H1 (cell line): Measurements from ENCODE around the gene GMCL1. TPM values are rescaled to one million over a fixed set of nuclear protein-coding genes. Genes with fewer than 3 reads are reported as not detected.

ENCODE experiments used
- CTCF ChIA-PET: fragments of 300-600 bp; sonication (Branson Sonifier 250); formaldehyde crosslinking; loops from one replicate; lab custom pipeline; 2021; ENCODE audit not compliant: partially characterized antibody; lab: Charles Lee
- POLR2A ChIA-PET: fragments of 300-600 bp; sonication (Branson Sonifier 250); formaldehyde crosslinking; loops from one replicate; lab custom pipeline; 2021; ENCODE audit warnings: inconsistent platforms; ENCODE audit not compliant: partially characterized antibody; lab: Charles Lee
- DNase-seq, 2 experiments: peaks; one replicate each; pipeline versions ENCODE4 v3.0.0 to v3.0.0-alpha.2; 2010 to 2022; ENCODE audit warnings: low spot score in 2 of 2, low read depth in 1 of 2, mixed read lengths in 1 of 2
- FAIRE-seq: peaks from 2 replicates; lab custom pipeline; 2011; peaks lifted over from hg19 to GRCh38; lab: Jason Lieb, UNC
- H2AFZ ChIP-seq: 2 replicates; pipeline ENCODE4 v1.8.1; 2012; ENCODE audit warnings: low read length, inconsistent platforms
- H2AK5ac ChIP-seq: 2 replicates; pipeline ENCODE4 v1.6.1; 2013; ENCODE audit warnings: low read depth, low read length
- H2BK120ac ChIP-seq: replicated peaks from 2 replicates; pipeline ENCODE3; 2013; ENCODE audit warnings: low read depth, low read length, inconsistent platforms
- H2BK12ac ChIP-seq: 2 replicates; pipeline ENCODE4 v1.6.1; 2013; ENCODE audit warnings: low read depth, low read length
- H2BK15ac ChIP-seq: 2 replicates; pipeline ENCODE4 v1.6.1; 2013; ENCODE audit warnings: low read length
- H2BK20ac ChIP-seq: 2 replicates; pipeline ENCODE4 v1.6.1; 2013; ENCODE audit warnings: low read length
- H2BK5ac ChIP-seq: 2 replicates; pipeline ENCODE4 v1.6.1; 2013; ENCODE audit warnings: low read depth, low read length
- H3K14ac ChIP-seq: 2 replicates; pipeline ENCODE4 v1.6.1; 2013; ENCODE audit warnings: inconsistent platforms; ENCODE audit not compliant: insufficient read length
- H3K18ac ChIP-seq: 2 replicates; pipeline ENCODE4 v1.6.1; 2013; ENCODE audit warnings: low read length; ENCODE audit errors: extremely low read depth
- H3K23ac ChIP-seq: 2 replicates; pipeline ENCODE4 v1.6.1; 2013; ENCODE audit warnings: inconsistent platforms; ENCODE audit not compliant: insufficient read length
- H3K23me2 ChIP-seq: 2 replicates; pipeline ENCODE4 v1.6.1; 2013; ENCODE audit warnings: low read depth, low read length
- H3K27ac ChIP-seq: 2 replicates; pipeline ENCODE4 v1.6.1; 2011; ENCODE audit warnings: low read depth, low read length, inconsistent platforms
- H3K27me3 ChIP-seq, 4 experiments: replicated peaks in 1 of 4; 1 replicate in 1 of 4; 2 replicates in 3 of 4; pipeline versions ENCODE4 v1.6.1 to v1.8.1; 2011 to 2013; ENCODE audit warnings: low read length in 3 of 4, mild to moderate bottlenecking in 3 of 4, inconsistent platforms in 2 of 4, mixed read lengths in 2 of 4, moderate library complexity in 1 of 4; ENCODE audit not compliant: control insufficient read depth in 3 of 4, insufficient read depth in 3 of 4; ENCODE audit errors: extremely low read depth in 1 of 4
- H3K36me3 ChIP-seq, 4 experiments: 2 replicates each; pipeline versions ENCODE4 v1.6.1 to v1.8.1; 2011 to 2013; ENCODE audit warnings: mild to moderate bottlenecking in 4 of 4, low read length in 3 of 4, moderate library complexity in 2 of 4, control low read depth in 1 of 4, inconsistent platforms in 1 of 4; ENCODE audit not compliant: insufficient read depth in 4 of 4, control insufficient read depth in 2 of 4
- H3K4ac ChIP-seq: replicated peaks from 2 replicates; pipeline ENCODE3; 2013; ENCODE audit warnings: low read length, low read depth, mixed read lengths, inconsistent platforms; ENCODE audit not compliant: insufficient read length
- H3K4me1 ChIP-seq, 4 experiments: replicated peaks in 1 of 4; 1 replicate in 1 of 4; 2 replicates in 3 of 4; pipeline versions ENCODE4 v1.6.1 to v1.8.1; 2011 to 2013; ENCODE audit warnings: low read length in 3 of 4, inconsistent platforms in 2 of 4, mixed read lengths in 1 of 4; ENCODE audit not compliant: insufficient read depth in 4 of 4, control insufficient read depth in 3 of 4
- H3K4me2 ChIP-seq, 2 experiments: 2 replicates each; pipeline versions ENCODE4 v1.6.1 to v1.8.1; 2011 to 2013; ENCODE audit warnings: low read depth in 2 of 2, low read length in 2 of 2, control low read depth in 1 of 2, inconsistent platforms in 1 of 2, mild to moderate bottlenecking in 1 of 2; ENCODE audit not compliant: insufficient read depth in 1 of 2
- H3K4me3 ChIP-seq, 4 experiments: fragments of 200-600, 300-600 bp in 1 of 4; sonication (generic), shearing (Covaris generic), sonication (Bioruptor Twin) in 1 of 4; 2 replicates each; pipeline versions ENCODE4 v1.5.1 to v1.8.1; 2011 to 2016; ENCODE audit warnings: low read length in 4 of 4, low read depth in 3 of 4, control low read depth in 2 of 4, inconsistent platforms in 2 of 4, mild to moderate bottlenecking in 2 of 4, mixed read lengths in 1 of 4, moderate library complexity in 1 of 4; ENCODE audit not compliant: insufficient read depth in 2 of 4; ENCODE audit errors: extremely low read depth in 1 of 4
- H3K56ac ChIP-seq: replicated peaks from 2 replicates; pipeline ENCODE3; 2013; ENCODE audit warnings: low read depth, mild to moderate bottlenecking, mixed read lengths, low read length, inconsistent platforms; ENCODE audit not compliant: insufficient read length
- H3K79me1 ChIP-seq: 2 replicates; pipeline ENCODE4 v1.6.1; 2013; ENCODE audit warnings: low read depth, low read length, control low read depth
- H3K79me2 ChIP-seq, 2 experiments: 2 replicates each; pipeline versions ENCODE4 v1.6.1 to v1.8.1; 2012 to 2013; ENCODE audit warnings: low read length in 2 of 2, mild to moderate bottlenecking in 2 of 2, inconsistent platforms in 1 of 2; ENCODE audit not compliant: insufficient read depth in 2 of 2, control insufficient read depth in 1 of 2
- H3K9ac ChIP-seq, 4 experiments: replicated peaks in 1 of 4; 1 replicate in 1 of 4; 2 replicates in 3 of 4; pipeline versions ENCODE4 v1.6.1 to v1.8.1; 2011 to 2013; ENCODE audit warnings: low read depth in 3 of 4, low read length in 3 of 4, control low read depth in 2 of 4, mild to moderate bottlenecking in 2 of 4, moderate library complexity in 2 of 4, inconsistent platforms in 1 of 4; ENCODE audit errors: extremely low read depth in 1 of 4
- H3K9me3 ChIP-seq, 2 experiments: 2 replicates each; pipeline versions ENCODE4 v1.6.1 to v1.8.1; 2012 to 2013; ENCODE audit warnings: mild to moderate bottlenecking in 2 of 2, moderate library complexity in 2 of 2, control low read depth in 1 of 2, inconsistent platforms in 1 of 2, low read depth in 1 of 2, low read length in 1 of 2, mixed read lengths in 1 of 2; ENCODE audit not compliant: insufficient read depth in 2 of 2
- H4K20me1 ChIP-seq, 2 experiments: replicated peaks in 1 of 2; 2 replicates each; pipeline versions ENCODE3 to v1.8.1; 2011 to 2013; ENCODE audit warnings: inconsistent platforms in 2 of 2, low read length in 2 of 2, mild to moderate bottlenecking in 1 of 2; ENCODE audit not compliant: insufficient read depth in 2 of 2, control insufficient read depth in 1 of 2
- H4K5ac ChIP-seq: 2 replicates; pipeline ENCODE4 v1.6.1; 2013; ENCODE audit warnings: low read length, low read depth, mixed read lengths, inconsistent platforms; ENCODE audit not compliant: insufficient read length
- H4K8ac ChIP-seq: 2 replicates; pipeline ENCODE4 v1.8.0; 2013; ENCODE audit warnings: mild to moderate bottlenecking, moderate library complexity, low read length, inconsistent platforms; ENCODE audit not compliant: insufficient read depth; ENCODE audit errors: extremely low read depth
- H4K91ac ChIP-seq: replicated peaks from 2 replicates; pipeline ENCODE3; 2013; ENCODE audit warnings: low read length, mixed read lengths, inconsistent platforms; ENCODE audit not compliant: insufficient read length
- ASH2L ChIP-seq: fragments of 200-600, 300-600 bp; sonication (generic); IDR thresholded peaks from one replicate; pipeline ENCODE4 v1.7.1; 2017; ENCODE audit warnings: low read length
- ATF2 ChIP-seq: IDR thresholded peaks from 2 replicates; pipeline ENCODE4 v1.6.1; 2012; ENCODE audit warnings: low read length, inconsistent platforms
- ATF3 ChIP-seq: IDR thresholded peaks from 2 replicates; pipeline ENCODE4 v1.6.1; 2011; ENCODE audit warnings: low read depth, mild to moderate bottlenecking, low read length; ENCODE audit not compliant: insufficient read depth
- CREB1 ChIP-seq: IDR thresholded peaks from 2 replicates; pipeline ENCODE4 v1.6.1; 2012; ENCODE audit warnings: inconsistent platforms
- EZH2 ChIP-seq: fragments of 200-600 bp; sonication (generic); IDR thresholded peaks from 2 replicates; pipeline ENCODE4 v1.7.1; 2012; ENCODE audit warnings: low read depth, mild to moderate bottlenecking, moderate library complexity, low read length, inconsistent platforms; ENCODE audit not compliant: severe bottlenecking
- KDM5A ChIP-seq: fragments of 200-600 bp; IDR thresholded peaks from 2 replicates; pipeline ENCODE4 v1.7.1; 2012; ENCODE audit warnings: mild to moderate bottlenecking, low read length, inconsistent platforms, mixed read lengths
- POLR2A ChIP-seq, 2 experiments: IDR thresholded peaks; 1 replicate in 1 of 2; 2 replicates in 1 of 2; pipeline ENCODE4 v1.6.1; 2011; ENCODE audit warnings: low read depth in 2 of 2, low read length in 2 of 2, mild to moderate bottlenecking in 2 of 2; ENCODE audit errors: control extremely low read depth in 1 of 2
- POU5F1 ChIP-seq: IDR thresholded peaks from 2 replicates; pipeline ENCODE4 v1.6.1; 2011; ENCODE audit warnings: low read depth, mild to moderate bottlenecking, low read length, moderate library complexity
- RAD21 ChIP-seq, 2 experiments: IDR thresholded peaks in 1 of 2; conservative IDR thresholded peaks in 1 of 2; 2 replicates each; pipeline ENCODE4 v1.6.1; 2011; ENCODE audit warnings: low read depth in 2 of 2, low read length in 2 of 2, improper control_type of control experiment in 1 of 2, inconsistent platforms in 1 of 2, mild to moderate bottlenecking in 1 of 2, moderate library complexity in 1 of 2
- SRF ChIP-seq: IDR thresholded peaks from 2 replicates; pipeline ENCODE4 v1.6.1; 2011; ENCODE audit warnings: mild to moderate bottlenecking, low read depth, low read length, moderate library complexity
- SUZ12 ChIP-seq: fragments of 200-600 bp; sonication (generic); IDR thresholded peaks from 2 replicates; pipeline ENCODE4 v1.6.1; 2012; ENCODE audit warnings: mild to moderate bottlenecking, inconsistent platforms, low read length, moderate library complexity, mixed read lengths
- TEAD4 ChIP-seq: IDR thresholded peaks from 2 replicates; pipeline ENCODE4 v1.6.1; 2012; ENCODE audit warnings: low read depth, low read length, inconsistent platforms, mixed read lengths
- WGBS, 2 experiments: shearing (Covaris generic) in 1 of 2; methylation state at CpG; one replicate each; pipeline versions ENCODE4 v1.1.6 to v1.1.7; 2013 to 2015; ENCODE audit warnings: low lambda C conversion rate in 2 of 2, mixed read lengths in 2 of 2, inconsistent platforms in 1 of 2, low coverage in 1 of 2, missing lambda C conversion rate in 1 of 2; ENCODE audit not compliant: insufficient replicate concordance in 2 of 2, insufficient coverage in 1 of 2, insufficient read length in 1 of 2; ENCODE audit errors: extremely low coverage in 1 of 2, missing lambda C conversion rate in 1 of 2; 5-methylcytosine and 5-hydroxymethylcytosine counted together
- polyA plus RNA-seq, 7 experiments: library from polyadenylated mRNA; depleted of rRNA in 3 of 7; stranded (reverse) in 5 of 7; unstranded in 2 of 7; fragments of >200 nt in 5 of 7; fragments of 200-250 nt in 2 of 7; gene quantifications; 1 replicate in 5 of 7; 2 replicates in 1 of 7; 4 replicates in 1 of 7; pipeline versions ENCODE4 v1.2.1 to v1.2.3, GENCODE V29; 2011 to 2013; ENCODE audit warnings: missing spikeins in 2 of 7, mixed read lengths in 2 of 7
- total RNA-seq: library from RNA; stranded (reverse); fragmentation: NEBNext Ultra II Directional; extraction: Animal tissue kit (Norgen Biotek cat#: 25700); gene quantifications from 2 replicates; pipeline ENCODE4 v1.2.1, GENCODE V29; 2021

The GMCL1 gene
- total and polyA plus RNA-seq, 2 of the 8 experiments (the other 6 are each of a cell fraction or from before 2014, with no cell fraction given): 6.5 to 21.9 TPM

- DNase-seq: peak in 1 of 2 experiments; percentile 38
- no peaks in the 10 kb centered on the region for H3K9me3 ChIP-seq
- no peak overlapping the region for H4K5ac ChIP-seq
- H3K4me2 ChIP-seq: no peak overlapping the region
- H3K23ac ChIP-seq: no peak overlapping the region
- no peaks in the 10 kb centered on the region for H3K79me1 ChIP-seq
- 86% methylated on average over 1 of the region's 1 CpG; no CpG with 5 or more reads in 1 of the 2 experiments for WGBS, 2 experiments
- no peaks in the 10 kb centered on the region for H3K23me2 ChIP-seq
- H3K4ac ChIP-seq: no peak overlapping the region
- H2BK5ac ChIP-seq: no peak overlapping the region
- no peak overlapping the region for H2BK15ac ChIP-seq
- H3K36me3 ChIP-seq: no peaks in the 10 kb centered on the region
- H3K14ac ChIP-seq: no peak overlapping the region
- no peak overlapping the region for H3K9ac ChIP-seq
- no peak overlapping the region for H3K4me3 ChIP-seq
- H3K56ac ChIP-seq: no peak overlapping the region
- no peak overlapping the region for H2BK120ac ChIP-seq
- no peaks in the 10 kb centered on the region for H4K20me1 ChIP-seq
- no peak overlapping the region for H3K18ac ChIP-seq
- H4K8ac ChIP-seq: no peak overlapping the region
- FAIRE-seq: no peak
- peaks cover 0 to 16% (median 4%) of the 10 kb centered on the region in 4 experiments; a peak in 5 of 7 replicates for H3K4me1 ChIP-seq
- no peak overlapping the region for H3K27ac ChIP-seq
- no peaks in the 10 kb centered on the region for H3K27me3 ChIP-seq
- H3K79me2 ChIP-seq: no peaks in the 10 kb centered on the region
- no peak overlapping the region for H2BK20ac ChIP-seq
- no peak overlapping the region for H2AFZ ChIP-seq
- H2AK5ac ChIP-seq: no peak overlapping the region
- ChIA-PET POLR2A (no interaction called here), CTCF (interaction anchor here (0.7 to 22.2 kb wide), 5 partner anchors 15 to 269 kb away, joined by 3 to 319 read pairs (median 3); no protein-coding TSS in a partner anchor)
- H2BK12ac ChIP-seq: no peak overlapping the region
- no peak overlapping the region for H4K91ac ChIP-seq
- TF ChIP-seq POLR2A (IDR thresholded peaks at IDR 0.05; ENCODE audit: control extremely low read depth in 1 of 2, low read depth in 2 of 2, low read length in 2 of 2) (no peak), POU5F1 (no peak), SUZ12 (no peak), RAD21 (IDR thresholded peaks at IDR 0.05 in 1 of 2, conservative IDR thresholded peaks at IDR 0.05 in 1 of 2; ENCODE audit: low read depth in 2 of 2, low read length in 2 of 2) (no peak), TEAD4 (no peak), SRF (no peak), ATF3 (no peak), EZH2 (no peak), ATF2 (no peak), KDM5A (no peak), CREB1 (no peak), ASH2L (no peak)
Observed at GRCh38 chr2:69801745-69802290, 27.6 kb upstream of the GMCL1 start.
